NCI-H1092 treated with DMSO at 0.1 percent for 48 hours (cell line): Measurements from ENCODE around the gene PPP4C.
"Not testable (repeated sequence)": the region's sequence is repeated elsewhere in the genome, so short reads cannot be mapped to it uniquely, and the experiment has no call there.

Experiments used
- DNase-seq: peaks from one replicate; lab custom pipeline; 2025; lab: John Stamatoyannopoulos, UW

Gene PPP4C

GRCh38 chr16:30075503-30076275 lies at the start of gene PPP4C:
Gene PPP4C, plus strand, starts transcription at chr16:30075994. Its CDS starts 384 bp downstream, at chr16:30076378.
- peak; percentile 85 for DNase-seq

GRCh38 chr16:30026449-30026848 lies 49.3 kb upstream of the PPP4C start:
- DNase-seq, result no peak

DNA sequence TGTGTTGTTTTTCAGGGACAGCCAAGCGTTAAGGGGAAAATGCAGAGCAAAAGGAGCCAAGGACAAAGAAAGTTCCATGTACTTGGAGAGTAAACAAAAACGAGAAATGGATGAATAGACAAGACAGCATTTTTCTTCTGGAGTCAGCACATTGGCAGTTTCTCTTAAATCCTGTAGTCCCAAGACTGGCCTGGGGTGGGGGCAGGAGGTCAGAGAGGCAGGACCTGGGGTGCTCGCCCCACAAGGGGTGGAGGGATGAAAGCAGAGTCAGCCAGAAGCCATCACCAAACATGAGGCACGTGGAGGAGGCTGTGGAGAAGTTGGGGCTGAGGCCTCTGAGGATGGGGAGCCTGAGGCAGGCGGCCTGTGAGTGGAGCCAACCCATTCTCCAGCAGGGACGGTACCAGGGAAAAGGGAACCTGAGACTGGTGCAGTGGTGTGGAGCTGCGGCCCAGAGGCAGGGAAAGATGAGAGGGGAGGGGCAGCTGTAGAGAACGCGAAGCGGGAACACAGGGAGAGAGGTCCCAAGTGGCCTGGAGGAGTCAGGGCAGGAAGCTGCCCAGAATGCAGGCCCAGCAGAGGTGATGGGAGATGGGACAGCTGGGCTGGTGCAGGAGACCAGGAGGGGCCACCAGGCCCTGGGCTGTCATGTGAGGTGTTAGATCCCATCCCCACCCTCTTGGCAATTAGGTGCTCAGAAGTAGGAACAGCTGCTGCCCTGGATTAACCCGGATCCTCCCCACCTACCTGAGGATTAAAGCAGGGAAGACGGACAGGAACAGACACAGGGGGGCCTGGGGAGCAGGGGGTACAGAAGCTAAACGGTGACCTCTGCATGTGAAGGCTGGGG lies 48.0 kb upstream of the PPP4C start:
- no peak for DNase-seq

- no peak for DNase-seq
Observed at GRCh38 chr16:30028438-30029076, 47.2 kb upstream of the PPP4C start.

GRCh38 chr16:30030011-30030685 lies 45.6 kb upstream of the PPP4C start:
- no peak for DNase-seq

DNA sequence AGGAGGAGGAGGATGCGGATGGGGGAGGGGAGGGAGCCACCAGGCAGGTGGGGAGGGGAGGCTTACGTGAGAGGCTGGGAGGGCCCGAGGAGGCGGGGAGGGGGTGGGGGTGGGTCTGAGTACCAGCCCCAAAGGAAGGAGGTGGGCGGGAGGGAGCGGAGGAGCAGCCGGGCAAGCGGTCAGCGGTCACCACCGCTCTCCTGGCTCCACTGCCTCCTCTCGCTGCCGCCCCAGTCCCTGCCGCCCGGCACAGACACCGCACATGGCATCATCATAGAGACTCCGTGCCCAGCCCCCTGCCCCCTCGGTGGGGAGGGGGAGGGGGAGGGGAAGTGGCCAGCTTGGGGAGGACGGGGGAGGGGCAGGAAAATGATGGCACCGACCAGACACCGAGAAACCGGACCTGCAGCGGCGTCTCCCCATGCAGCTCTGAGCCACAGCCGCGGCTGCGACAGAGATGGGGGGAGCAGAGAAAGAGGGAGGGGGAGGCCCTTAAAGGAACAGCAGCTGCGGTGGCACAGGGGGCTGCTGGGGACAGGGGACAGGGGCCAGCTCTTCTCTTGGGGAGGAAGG lies 44.9 kb upstream of the PPP4C start, which contains the start of gene TLCD3B:
Gene TLCD3B, minus strand, starts transcription at position 431 of the 573 bp plus-strand sequence. CDS start 744 bp downstream, outside the sequence.
- DNase-seq, result peak; percentile 26

GRCh38 chr16:30031477-30031918 lies 44.3 kb upstream of the PPP4C start:
- no peak for DNase-seq

- DNase-seq, result peak; percentile 83
Observed at GRCh38 chr16:30032083-30032819, 43.5 kb upstream of the PPP4C start.

GRCh38 chr16:30033270-30033669 lies 42.5 kb upstream of the PPP4C start:
- DNase-seq, result no peak

DNA sequence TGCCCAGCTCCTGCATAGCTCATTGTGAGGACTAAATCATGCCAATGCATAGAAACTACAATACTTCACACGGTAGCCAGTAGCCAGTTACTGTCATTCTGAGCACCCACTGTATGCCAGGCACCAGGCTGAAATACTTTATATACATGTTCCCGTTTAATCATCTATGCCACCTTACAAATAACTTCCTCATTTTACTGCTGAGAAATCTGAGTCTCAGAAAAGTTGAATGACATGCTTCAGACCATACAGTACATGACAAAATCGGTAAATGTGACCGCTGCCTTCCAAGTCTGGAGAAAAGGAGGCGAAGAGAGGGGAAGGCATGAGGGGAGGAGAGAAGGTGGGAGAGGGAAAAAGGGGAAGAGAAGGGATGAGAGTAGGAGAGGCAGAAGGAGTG lies 35.6 kb upstream of the PPP4C start:
- DNase-seq, result no peak

- not testable (repeated sequence) for DNase-seq
Observed at GRCh38 chr16:30040690-30041089, 35.1 kb upstream of the PPP4C start.

DNA sequence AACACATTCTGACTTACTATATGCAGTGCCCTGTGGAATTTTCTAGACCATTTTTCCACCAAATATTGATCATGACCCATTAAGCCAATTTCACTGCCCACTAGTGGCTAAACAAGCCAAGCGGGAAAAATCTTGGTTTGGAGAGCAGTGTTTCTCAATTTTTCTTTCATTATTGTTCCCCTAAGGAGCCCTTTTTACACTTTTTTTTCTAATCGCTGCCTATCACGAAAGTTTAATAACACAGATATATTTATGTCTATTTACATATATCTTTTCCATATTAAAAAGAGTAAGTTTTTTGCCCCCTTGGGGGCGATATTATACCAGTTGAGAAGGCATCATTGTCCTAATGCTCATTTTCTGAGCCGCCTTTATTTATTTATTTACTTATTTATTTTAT lies 34.0 kb upstream of the PPP4C start:
- no peak for DNase-seq

DNA sequence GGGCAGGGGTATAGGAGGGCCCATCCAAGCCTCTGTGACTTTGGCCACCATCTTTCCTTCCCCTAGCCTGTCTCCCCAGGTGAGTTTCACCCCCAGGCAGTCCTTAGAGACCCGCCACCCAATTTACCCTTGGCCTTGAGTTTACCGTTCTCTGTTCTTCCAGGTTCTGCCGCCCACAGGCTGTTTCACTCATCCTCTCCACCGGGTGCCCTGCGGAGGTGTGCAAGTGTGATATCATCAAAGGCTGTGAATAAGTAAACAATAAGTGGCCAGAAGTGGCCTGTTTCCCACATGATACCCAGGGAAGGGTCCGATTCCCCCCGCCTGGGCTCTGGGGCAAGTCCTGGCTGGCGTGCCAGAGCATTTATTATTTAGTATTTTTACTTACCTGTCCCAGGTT lies 29.6 kb upstream of the PPP4C start:
- no peak for DNase-seq

- DNase-seq, result no peak
Observed at GRCh38 chr16:30046588-30046987, 29.2 kb upstream of the PPP4C start.

DNA sequence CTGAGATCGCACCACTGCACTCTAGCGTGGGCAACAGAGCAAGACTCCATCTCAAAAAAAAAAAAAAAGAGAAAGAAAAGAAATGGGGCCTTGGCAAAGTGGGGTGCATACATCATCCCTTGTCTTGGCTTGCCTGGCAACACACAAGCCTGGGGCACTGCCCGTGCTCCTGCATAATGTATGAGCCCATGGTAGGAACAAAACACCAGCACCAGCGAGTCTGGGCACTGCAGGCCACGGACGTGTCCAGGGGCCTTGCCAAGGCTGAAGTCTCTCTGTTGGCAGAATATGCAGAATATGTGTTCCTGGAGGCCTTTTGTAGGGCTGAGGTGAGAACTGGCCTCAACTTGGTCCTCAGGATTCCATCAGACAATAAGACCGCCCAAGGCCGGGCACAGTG lies 25.9 kb upstream of the PPP4C start:
- DNase-seq, result no peak

- no peak for DNase-seq
Observed at GRCh38 chr16:30051518-30051917, 24.3 kb upstream of the PPP4C start.

- peak; percentile 95 for DNase-seq
Observed at GRCh38 chr16:30052671-30053372, 23.0 kb upstream of the PPP4C start.

- no peak for DNase-seq
Observed at GRCh38 chr16:30053376-30054015, 22.3 kb upstream of the PPP4C start.

DNA sequence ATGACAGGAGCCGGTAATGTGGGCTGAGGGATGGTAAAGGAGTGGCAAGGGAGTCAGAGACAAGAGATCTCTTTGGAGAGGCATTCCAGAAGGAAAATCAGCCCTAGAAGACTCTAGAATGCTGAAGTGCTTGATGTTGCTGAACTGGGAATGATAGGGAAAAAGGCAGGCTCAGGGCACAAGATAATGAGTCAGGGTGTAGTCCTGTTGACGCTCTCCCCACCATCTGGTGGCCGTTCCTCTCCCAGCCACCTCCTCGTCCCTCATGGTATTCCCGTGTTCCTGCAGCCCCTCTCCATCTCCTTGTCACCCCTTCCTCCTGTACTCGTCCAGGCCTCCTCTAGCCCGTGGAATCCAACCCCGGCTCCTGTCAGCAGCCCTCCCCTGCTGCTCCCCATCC lies 21.3 kb upstream of the PPP4C start:
- DNase-seq, result no peak
